HepG2 (cell line): ENCODE data around the gene AP2A2.

Experiments used
- ARNTL ChIP-seq: sonication (generic); formaldehyde crosslinking; IDR thresholded peaks from 2 replicates; pipeline ENCODE4 v1.4.0; 2020; ENCODE audit warnings: mild to moderate bottlenecking, missing genetic modification reagents
- FOXC1 ChIP-seq: sonication (generic); formaldehyde crosslinking; IDR thresholded peaks from 2 replicates; pipeline ENCODE4 v1.8.0; 2022; ENCODE audit warnings: mild to moderate bottlenecking, missing genetic modification reagents, borderline replicate concordance
- IRF2 ChIP-seq: IDR thresholded peaks from 2 replicates; pipeline ENCODE4 v1.6.1; 2018; ENCODE audit warnings: missing genetic modification reagents, missing compliant biosample characterization
- KLF11 ChIP-seq: IDR thresholded peaks from 2 replicates; pipeline ENCODE4 v1.6.1; 2016; ENCODE audit warnings: missing compliant biosample characterization
- ZBTB7A ChIP-seq: sonication (generic); formaldehyde crosslinking; IDR thresholded peaks from 2 replicates; pipeline ENCODE4 v1.8.0; 2022; ENCODE audit warnings: mild to moderate bottlenecking, missing genetic modification reagents
- ZNF652 ChIP-seq: IDR thresholded peaks from 2 replicates; pipeline ENCODE4 v1.6.1; 2016; ENCODE audit warnings: low read depth, borderline replicate concordance
- TF ChIP-seq, protein P1 (sequence below): sonication (generic); formaldehyde crosslinking; IDR thresholded peaks from 2 replicates; pipeline ENCODE4 v1.5.0; 2020; ENCODE audit warnings: mild to moderate bottlenecking, missing genetic modification reagents, moderate library complexity

DNA sequence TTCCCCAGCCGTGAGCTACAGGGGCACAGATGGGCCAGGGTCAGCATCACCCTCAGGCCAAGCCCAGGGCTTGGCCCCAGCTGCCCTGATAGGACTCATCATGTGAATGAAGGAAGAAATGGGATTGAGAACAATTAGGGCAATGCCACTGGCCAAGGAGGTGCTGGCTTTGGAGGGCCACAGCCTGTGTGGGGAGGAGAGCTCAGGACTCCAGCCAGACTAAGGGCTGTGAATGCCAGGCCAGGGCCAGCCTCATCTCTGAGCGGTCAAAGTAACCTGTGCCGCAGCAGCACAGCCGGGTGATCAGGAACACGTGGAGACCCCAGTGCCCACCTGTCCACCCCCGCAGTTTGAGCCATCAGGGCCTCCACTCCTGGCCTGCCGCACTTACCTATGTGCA lies 25.1 kb upstream of the AP2A2 start:
- TF ChIP-seq KLF11 (no peak), ZNF652 (CRISPR knock-in tag) (no peak), ARNTL (CRISPR knock-in tag) (no peak), FOXC1 (CRISPR knock-in tag) (no peak), IRF2 (CRISPR knock-in tag) (no peak), ZBTB7A (CRISPR knock-in tag) (no peak)
- TF ChIP-seq, protein P1, sequence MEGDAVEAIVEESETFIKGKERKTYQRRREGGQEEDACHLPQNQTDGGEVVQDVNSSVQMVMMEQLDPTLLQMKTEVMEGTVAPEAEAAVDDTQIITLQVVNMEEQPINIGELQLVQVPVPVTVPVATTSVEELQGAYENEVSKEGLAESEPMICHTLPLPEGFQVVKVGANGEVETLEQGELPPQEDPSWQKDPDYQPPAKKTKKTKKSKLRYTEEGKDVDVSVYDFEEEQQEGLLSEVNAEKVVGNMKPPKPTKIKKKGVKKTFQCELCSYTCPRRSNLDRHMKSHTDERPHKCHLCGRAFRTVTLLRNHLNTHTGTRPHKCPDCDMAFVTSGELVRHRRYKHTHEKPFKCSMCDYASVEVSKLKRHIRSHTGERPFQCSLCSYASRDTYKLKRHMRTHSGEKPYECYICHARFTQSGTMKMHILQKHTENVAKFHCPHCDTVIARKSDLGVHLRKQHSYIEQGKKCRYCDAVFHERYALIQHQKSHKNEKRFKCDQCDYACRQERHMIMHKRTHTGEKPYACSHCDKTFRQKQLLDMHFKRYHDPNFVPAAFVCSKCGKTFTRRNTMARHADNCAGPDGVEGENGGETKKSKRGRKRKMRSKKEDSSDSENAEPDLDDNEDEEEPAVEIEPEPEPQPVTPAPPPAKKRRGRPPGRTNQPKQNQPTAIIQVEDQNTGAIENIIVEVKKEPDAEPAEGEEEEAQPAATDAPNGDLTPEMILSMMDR (CRISPR knock-in tag): no peak
